GM19238 (cell line): Measurements from ENCODE around the gene KRT32.

ENCODE experiments used
- DNase-seq: peaks from one replicate; pipeline ENCODE4 v3.0.0; 2011; ENCODE audit warnings: low spot score; ENCODE audit not compliant: insufficient read length

KRT32 gene

DNA sequence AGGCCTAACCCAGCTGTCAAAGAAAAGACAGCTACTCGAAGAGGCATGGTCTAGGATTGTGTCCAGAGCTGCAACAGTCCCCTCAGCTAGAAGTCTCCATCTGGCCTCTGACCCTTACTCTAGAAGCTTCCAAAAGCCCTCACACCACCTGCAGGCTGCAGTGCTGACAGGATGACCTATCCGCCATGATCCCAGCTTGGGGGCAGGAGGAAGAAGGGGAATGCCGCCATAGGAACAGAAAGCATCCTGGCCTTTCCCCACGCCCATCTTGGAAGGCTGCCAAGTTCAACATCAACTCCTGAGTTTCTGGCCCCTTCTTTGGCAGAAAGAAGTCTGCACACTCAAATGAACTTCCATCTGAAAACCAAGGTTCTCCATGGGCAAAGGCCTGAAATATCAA lies 25.6 kb upstream of the KRT32 start:
- no peak for DNase-seq

- no peak for DNase-seq
Measured at GRCh38 chr17:41492351-41492750, 25.2 kb upstream of the KRT32 start.

GRCh38 chr17:41491476-41491875 lies 24.3 kb upstream of the KRT32 start:
- DNase-seq = no peak

DNA sequence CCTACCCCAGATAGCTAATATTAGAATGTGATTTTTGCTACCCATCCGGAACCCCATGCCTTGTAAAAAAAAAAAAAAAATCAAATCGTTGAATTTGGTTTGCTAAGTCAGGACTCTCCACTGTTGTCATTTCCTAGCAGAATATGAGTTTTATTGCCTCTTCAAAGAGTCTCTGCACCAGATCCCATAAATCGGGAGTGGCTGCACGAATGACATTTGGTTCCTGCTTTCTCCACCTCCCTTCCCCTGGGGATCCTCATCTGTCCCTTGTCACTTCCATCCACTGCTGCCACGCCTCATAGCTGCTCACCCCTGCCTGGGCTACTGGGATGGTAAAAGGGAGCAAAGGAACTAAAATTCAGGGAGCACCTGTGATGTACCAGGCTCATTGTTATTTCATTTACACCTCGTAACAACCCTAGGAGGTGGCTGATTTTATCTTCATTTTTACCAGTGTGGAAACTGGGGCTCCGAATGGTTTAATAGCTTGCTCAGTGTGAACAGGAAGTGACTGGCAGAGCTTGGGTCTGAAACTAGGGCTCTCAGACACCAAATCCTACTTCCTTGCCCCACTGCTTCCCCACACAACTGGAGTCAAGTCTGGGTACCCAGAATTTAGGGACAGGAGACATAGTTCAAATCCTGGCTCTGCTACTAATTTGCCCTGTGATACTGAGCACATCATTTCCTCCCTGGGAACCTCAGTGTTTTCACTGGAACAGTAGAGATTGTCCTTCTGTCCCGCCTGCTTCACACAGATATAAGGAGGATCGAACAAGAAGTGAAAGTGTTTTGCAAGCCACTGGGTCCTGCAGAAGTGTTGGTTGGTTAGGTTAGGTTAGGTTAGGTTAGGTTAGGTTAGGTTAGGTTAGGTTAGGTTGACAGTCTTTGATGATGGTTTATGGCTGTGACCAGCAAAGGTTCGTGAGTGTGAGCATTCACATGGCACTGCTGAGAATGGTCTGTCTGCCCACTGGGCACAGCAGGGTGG lies 23.1 kb upstream of the KRT32 start:
- no peak for DNase-seq

DNA sequence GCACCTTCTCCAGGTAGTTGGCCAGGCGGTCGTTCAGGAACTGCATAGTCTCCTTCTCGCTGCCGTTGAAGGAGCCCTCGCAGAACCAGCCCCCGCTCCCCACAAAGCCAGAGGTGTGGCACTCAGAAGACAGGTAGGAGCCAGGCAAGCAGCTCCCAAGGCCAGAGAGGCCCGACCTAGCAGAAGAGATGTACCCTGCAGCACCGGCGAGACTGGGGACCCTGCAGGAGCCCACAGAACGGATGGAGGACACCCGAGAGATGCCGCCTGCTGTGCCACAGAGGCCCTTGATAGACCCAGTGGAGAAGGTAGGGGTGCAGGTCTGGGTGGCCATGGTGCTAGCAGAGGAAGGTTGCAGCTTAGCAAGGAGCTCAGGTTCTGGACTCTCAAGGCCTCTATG lies 22.3 kb upstream of the KRT32 start, which contains the start of gene KRT36:
Gene KRT36 (minus strand): TSS at position 380 of the 400 bp plus-strand sequence. CDS start 46 bp downstream, at position 334.
- DNase-seq = no peak

GRCh38 chr17:41486809-41487530 lies 19.8 kb upstream of the KRT32 start:
- DNase-seq = no peak

- no peak for DNase-seq
Measured at GRCh38 chr17:41486316-41486715, 19.1 kb upstream of the KRT32 start.

GRCh38 chr17:41484920-41485904 lies 18.0 kb upstream of the KRT32 start:
- no peak for DNase-seq

DNA sequence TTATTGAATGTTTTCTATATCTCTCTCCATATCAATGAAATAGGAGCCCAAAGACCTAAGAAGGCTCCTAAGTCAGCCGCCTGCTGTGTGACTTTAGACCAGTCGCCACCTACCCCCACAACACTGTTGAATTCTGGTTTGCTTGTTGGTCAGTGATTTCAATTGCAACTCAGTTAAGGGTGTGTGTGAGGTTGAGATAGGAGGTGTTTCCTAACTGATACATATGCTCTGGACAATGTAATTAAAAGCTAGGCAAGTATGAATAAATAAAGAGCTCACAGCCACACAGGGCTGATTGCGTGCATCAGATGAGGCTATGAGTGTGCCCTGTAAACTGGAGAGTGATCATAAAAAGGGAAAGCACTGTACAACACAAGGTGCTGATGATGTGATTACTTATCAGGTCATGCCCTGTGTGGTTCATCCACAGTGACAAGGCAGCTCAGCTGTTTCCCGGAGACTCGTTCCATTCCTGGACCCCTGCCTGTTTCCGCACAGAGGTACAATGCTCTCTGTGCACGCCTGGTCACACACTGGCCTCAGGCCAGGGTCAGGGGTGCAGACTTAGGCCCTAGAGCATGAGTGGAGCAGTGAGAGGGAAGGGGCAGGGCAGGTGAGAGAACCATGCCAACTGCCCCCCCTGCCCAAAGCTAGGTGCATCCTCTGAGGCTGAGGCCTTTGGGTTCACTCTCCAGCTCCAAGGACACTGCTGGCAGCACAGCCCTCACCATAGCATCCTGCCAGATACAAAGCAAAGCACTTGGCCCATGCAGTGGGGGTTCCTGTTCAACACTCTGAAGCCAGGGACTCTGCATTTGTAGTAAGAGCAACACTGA lies 17.0 kb upstream of the KRT32 start:
- DNase-seq = no peak

GRCh38 chr17:41483531-41483930 lies 16.3 kb upstream of the KRT32 start:
- no peak for DNase-seq

DNA sequence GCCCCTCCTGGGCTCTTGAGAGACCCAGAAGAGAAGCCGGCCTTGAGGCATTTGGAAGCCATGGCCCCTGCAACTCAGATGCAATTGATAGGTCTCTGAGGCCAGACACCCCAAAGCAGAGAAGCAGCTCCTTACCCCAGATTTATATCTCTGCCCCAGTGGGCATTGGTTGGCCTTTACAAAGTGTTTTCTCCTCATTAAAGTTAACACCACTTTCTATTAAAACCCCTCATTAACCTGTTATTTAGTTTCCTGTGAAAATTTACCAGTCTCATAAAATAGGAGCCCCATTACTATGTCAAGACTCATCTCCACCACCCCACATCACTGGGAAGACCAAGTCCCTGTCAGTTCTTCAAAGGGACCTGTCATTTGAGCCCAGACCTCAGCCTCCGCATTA lies 13.8 kb upstream of the KRT32 start, which contains the start of gene KRT35:
Gene KRT35 (minus strand): TSS at position 116 of the 400 bp plus-strand sequence. CDS start 54 bp downstream, at position 62.
- DNase-seq = no peak

- no peak for DNase-seq
Measured at GRCh38 chr17:41480581-41480980, 13.4 kb upstream of the KRT32 start.

GRCh38 chr17:41480136-41480535 lies 12.9 kb upstream of the KRT32 start:
- DNase-seq = no peak

GRCh38 chr17:41478237-41478636 lies 11.1 kb upstream of the KRT32 start:
- DNase-seq = no peak

GRCh38 chr17:41476866-41477815 lies 10.0 kb upstream of the KRT32 start:
- DNase-seq = no peak

- no peak for DNase-seq
Measured at GRCh38 chr17:41475421-41475820, 8.2 kb upstream of the KRT32 start.

DNA sequence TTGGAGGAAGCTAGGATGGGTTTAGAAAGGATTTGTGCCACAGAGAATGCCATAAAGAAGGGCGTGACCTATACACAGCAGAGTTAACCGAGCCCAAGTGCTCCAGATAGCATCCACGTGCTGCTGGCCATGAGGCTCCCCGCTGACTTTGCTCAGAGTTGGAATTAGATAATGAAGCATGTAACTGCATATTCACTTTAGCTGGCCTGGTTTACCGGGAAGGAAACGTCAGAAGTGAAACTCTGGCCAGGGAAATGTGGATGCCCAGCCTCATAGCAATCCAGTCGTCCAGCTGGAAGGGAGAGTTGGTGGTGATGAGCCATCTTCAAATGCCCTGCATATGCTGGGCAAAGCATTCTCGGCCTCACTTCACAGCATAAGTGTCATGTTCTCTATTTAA lies 7.7 kb upstream of the KRT32 start:
- no peak for DNase-seq

- no peak for DNase-seq
Measured at GRCh38 chr17:41468346-41468745, 1.2 kb upstream of the KRT32 start.

DNA sequence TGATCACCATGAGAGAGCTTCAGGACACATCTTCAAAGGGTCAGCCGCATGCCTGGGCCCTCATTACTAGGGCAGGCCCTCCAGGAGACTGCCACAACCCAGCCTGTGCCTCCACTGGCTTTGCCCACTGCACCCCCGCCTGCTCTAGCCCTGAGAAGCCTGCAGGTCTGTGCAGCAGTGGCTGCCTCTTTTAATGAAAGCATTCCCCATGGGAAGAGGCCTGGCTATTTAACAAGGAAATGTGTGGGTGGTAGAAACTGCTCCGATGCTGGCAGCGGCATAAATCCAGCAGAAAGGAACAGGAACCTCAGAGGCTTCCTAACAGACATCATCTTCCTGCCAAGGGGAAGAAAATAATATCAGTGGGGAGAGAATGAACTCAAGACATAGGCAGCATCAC lies 375 bp upstream of the KRT32 start:
- DNase-seq = no peak
